IMR-90 (cell line): Measurements from ENCODE around the gene TIGD1.

ENCODE experiments used
- CEBPB ChIP-seq: IDR thresholded peaks from 2 replicates; pipeline ENCODE4 v1.6.1; 2012; ENCODE audit warnings: low read depth, low read length, improper control_type of control experiment
- CTCF ChIP-seq: conservative IDR thresholded peaks from 2 replicates; pipeline ENCODE4 v1.5.1; 2012; ENCODE audit warnings: mild to moderate bottlenecking, low read depth, low read length, improper control_type of control experiment
- MXI1 ChIP-seq: IDR thresholded peaks from 2 replicates; pipeline ENCODE4 v1.6.1; 2012; ENCODE audit warnings: low read depth, mild to moderate bottlenecking, low read length, moderate library complexity, borderline replicate concordance
- POLR2A ChIP-seq: IDR thresholded peaks from 2 replicates; pipeline ENCODE4 v1.6.1; 2012; ENCODE audit warnings: mild to moderate bottlenecking, low read depth, low read length
- RCOR1 ChIP-seq: IDR thresholded peaks from 2 replicates; pipeline ENCODE4 v1.6.1; 2012; ENCODE audit warnings: mild to moderate bottlenecking, low read length, improper control_type of control experiment; ENCODE audit not compliant: insufficient replicate concordance
- SMC3 ChIP-seq: fragments of 150-350 bp; IDR thresholded peaks from 2 replicates; pipeline ENCODE4 v1.6.1; 2016; ENCODE audit warnings: low read depth, mild to moderate bottlenecking, antibody characterized with exemption, low read length, moderate library complexity

GRCh38 chr2:232539298-232540231 lies 10.8 kb downstream of the TIGD1 start, which contains the start of gene CHRNG:
- TF ChIP-seq MXI1 = no peak
- TF ChIP-seq POLR2A = no peak
- TF ChIP-seq CTCF = no peak
- no peak for TF ChIP-seq CEBPB
- TF ChIP-seq RCOR1 = no peak
- no peak for TF ChIP-seq SMC3
